Testis (tissue), 3 donors: ENCODE results near the gene N4BP3. TPM values are rescaled to one million over a fixed set of nuclear protein-coding genes. Genes with fewer than 3 reads are reported as not detected.
"Not testable (repeated sequence)": the region's sequence is repeated elsewhere in the genome, so short reads cannot be mapped to it uniquely, and the experiment has no call there.

Experiments used
- DNase-seq: peaks from one replicate; pipeline ENCODE4 v3.0.0-alpha.2; 2019
- H3K27ac ChIP-seq, 2 donors: fragments of 200-600 bp; sonication (generic); one replicate each; pipeline ENCODE4 v1.5.1; 2019
- H3K27me3 ChIP-seq: fragments of 200-600 bp; sonication (generic); one replicate; pipeline ENCODE4 v1.5.1; 2019
- H3K36me3 ChIP-seq: fragments of 200-600 bp; sonication (generic); one replicate; pipeline ENCODE4 v1.5.1; 2017; ENCODE audit warnings: low read depth; ENCODE audit errors: missing control alignments
- H3K4me1 ChIP-seq: fragments of 200-600 bp; sonication (generic); one replicate; pipeline ENCODE4 v1.5.1; 2019
- H3K4me3 ChIP-seq, 2 donors: fragments of 200-600 bp; sonication (generic); one replicate each; pipeline ENCODE4 v1.5.1; 2017 to 2019
- H3K9me3 ChIP-seq: fragments of 200-600 bp; sonication (generic); one replicate; pipeline ENCODE4 v1.5.1; 2017
- CTCF ChIP-seq, 3 experiments: fragments of 450-650 bp in 2 of 3; fragments of 200-600 bp in 1 of 3; sonication (generic) in 1 of 3; IDR thresholded peaks; one replicate each; pipeline ENCODE4 v1.5.1; 2016 to 2019; ENCODE audit warnings: antibody characterized with exemption in 3 of 3, mild to moderate bottlenecking in 2 of 3, moderate library complexity in 1 of 3
- POLR2A ChIP-seq: fragments of 450-650 bp; IDR thresholded peaks from one replicate; pipeline ENCODE4 v1.6.1; 2017; ENCODE audit warnings: antibody characterized with exemption, mild to moderate bottlenecking, moderate library complexity
- WGBS, 2 donors: methylation state at CpG; one replicate each; pipeline ENCODE4 v1.1.5; 2018; 5-methylcytosine and 5-hydroxymethylcytosine counted together
- intact Hi-C: fragments of 100-400 bp; cut with DNase I; formaldehyde crosslinking; loops from one replicate; pipeline ENCODE4 v1.15.1; 2023; ENCODE audit warnings: low total_unique reads
- polyA plus RNA-seq: library from polyadenylated mRNA; stranded (reverse); fragments of 350-450 nt; fragmentation: Illumina TruSeq; extraction: RNeasy Lipid Tissue Mini Kit (QIAGEN cat#74804); gene quantifications from one replicate; pipeline ENCODE4 v1.2.3, GENCODE V29; 2014; ENCODE audit warnings: low read depth, low replicate concordance; ENCODE audit not compliant: insufficient read depth
- total RNA-seq, 2 donors: library from RNA; depleted of rRNA; stranded (reverse); fragments of >200 nt; gene quantifications; one replicate each; pipeline ENCODE4 v1.2.3, GENCODE V29; 2016

N4BP3 gene
- total and polyA plus RNA-seq, 3 donors from 2014 or later: 1.4 to 3.6 (median 3.2) TPM

DNA sequence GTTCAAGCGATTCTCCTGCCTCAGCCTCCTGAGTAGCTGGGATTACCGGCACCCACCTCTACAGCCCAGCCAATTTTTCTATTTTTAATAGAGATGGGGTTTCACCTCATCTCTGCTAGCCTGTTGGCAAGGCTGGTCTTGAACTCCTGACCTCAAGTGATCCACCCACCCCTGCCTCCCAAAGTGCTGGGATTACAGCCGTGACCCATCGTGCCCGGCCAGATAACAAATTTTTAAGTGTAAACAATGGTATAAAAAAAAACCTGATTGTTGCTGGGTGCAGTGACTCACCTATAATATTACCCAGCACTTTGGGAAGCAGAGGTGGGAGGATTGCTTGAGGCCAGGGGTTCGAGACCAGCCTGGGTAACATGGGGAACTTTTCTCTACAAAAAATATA is 28.0 kb upstream of the N4BP3 start:
- Histone ChIP-seq H3K4me3 (no peak overlapping the region), H3K36me3 (no peaks in the 10 kb centered on the region), H3K9me3 (no peaks in the 10 kb centered on the region), H3K4me1 (no peaks in the 10 kb centered on the region), H3K27ac (no peak overlapping the region), H3K27me3 (no peaks in the 10 kb centered on the region)
- intact Hi-C loops: no loop called here
- 70 to 76% methylated on average over 6 of the region's 6 CpGs for WGBS, 2 donors
- DNase-seq: no peak
- TF ChIP-seq POLR2A (no peak), CTCF (IDR thresholded peaks at IDR 0.05) (no peak)

DNA sequence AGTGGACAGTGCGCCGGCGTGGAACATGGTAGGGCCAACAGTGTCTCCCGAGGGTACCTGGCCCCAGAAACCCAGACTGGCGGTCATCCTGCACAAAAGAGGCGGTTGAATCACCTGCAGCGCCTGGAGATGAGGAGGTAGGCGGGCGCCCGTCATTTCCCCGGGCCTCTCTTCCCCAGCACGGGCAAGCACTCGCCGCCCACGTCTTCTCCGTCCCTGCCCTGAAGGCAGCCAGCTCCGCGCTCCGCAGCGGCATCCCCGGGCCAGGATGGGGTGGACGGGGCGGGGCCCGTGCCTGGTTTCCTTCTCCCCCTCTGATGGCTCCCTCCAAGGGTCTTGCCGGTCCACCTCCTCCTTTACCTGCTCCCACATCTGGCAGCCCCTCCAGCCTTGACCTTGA is 27.1 kb upstream of the N4BP3 start:
- H3K9me3 ChIP-seq: no peaks in the 10 kb centered on the region
- H3K27me3 ChIP-seq: no peaks in the 10 kb centered on the region
- peak; percentile 25 for DNase-seq
- 31 to 33% methylated on average over 22 to 25 of the region's 25 CpGs for WGBS, 2 donors
- peak overlapping the region in 1 of 2 donors; percentile 3 for H3K4me3 ChIP-seq
- intact Hi-C loops: no loop called here
- H3K27ac ChIP-seq: no peak overlapping the region
- H3K4me1 ChIP-seq: no peaks in the 10 kb centered on the region
- H3K36me3 ChIP-seq: no peaks in the 10 kb centered on the region
- no peak for TF ChIP-seq CTCF (IDR thresholded peaks at IDR 0.05)
- no peak for TF ChIP-seq POLR2A

GRCh38 chr5:178087199-178087598 is 26.1 kb upstream of the N4BP3 start:
- intact Hi-C loops, H3K27me3 ChIP-seq, H3K9me3 ChIP-seq, DNase-seq, H3K36me3 ChIP-seq, H3K4me1 ChIP-seq, H3K4me3 ChIP-seq, H3K27ac ChIP-seq: not testable (repeated sequence)
- 75 to 84% methylated on average over 5 of the region's 5 CpGs for WGBS, 2 donors

DNA sequence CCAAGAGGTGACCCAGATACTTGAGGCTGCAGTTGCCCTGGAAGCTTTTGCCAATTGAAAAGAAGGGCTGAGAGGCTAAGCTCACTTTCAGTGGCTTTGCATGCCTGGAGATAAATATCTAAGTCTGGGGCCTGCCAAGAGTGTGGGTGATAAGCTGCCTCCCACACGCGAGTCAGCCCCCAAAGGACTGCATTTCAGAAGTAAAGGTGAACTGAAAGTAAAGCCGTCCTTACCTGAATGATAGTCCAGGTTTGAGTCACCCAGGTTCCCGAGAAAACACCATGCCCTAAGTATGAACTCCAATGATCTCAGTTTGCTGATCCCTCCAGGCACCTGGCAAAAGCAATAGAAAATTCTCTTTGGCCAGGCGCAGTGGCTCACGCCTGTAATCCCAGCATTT is 22.5 kb upstream of the N4BP3 start:
- no peak for DNase-seq
- no peaks in the 10 kb centered on the region for H3K9me3 ChIP-seq
- 91 to 96% methylated on average over 6 of the region's 6 CpGs for WGBS, 2 donors
- no peaks in the 10 kb centered on the region for H3K27me3 ChIP-seq
- no peak overlapping the region for H3K4me3 ChIP-seq
- H3K4me1 ChIP-seq: no peaks in the 10 kb centered on the region
- intact Hi-C loops: no loop called here
- H3K36me3 ChIP-seq: no peaks in the 10 kb centered on the region
- no peak for TF ChIP-seq POLR2A
- H3K27ac ChIP-seq: no peak overlapping the region

GRCh38 chr5:178093134-178093533 is 20.2 kb upstream of the N4BP3 start:
- WGBS, 2 donors: 83 to 95% methylated on average over 2 of the region's 2 CpGs
- Histone ChIP-seq H3K4me1 (no peaks in the 10 kb centered on the region), H3K4me3 (no peak overlapping the region), H3K27me3 (no peaks in the 10 kb centered on the region), H3K36me3 (no peaks in the 10 kb centered on the region), H3K9me3 (no peaks in the 10 kb centered on the region), H3K27ac (no peak overlapping the region)
- no peak for DNase-seq
- TF ChIP-seq CTCF (IDR thresholded peaks at IDR 0.05): no peak
- TF ChIP-seq POLR2A: no peak
- intact Hi-C loops: no loop called here

DNA sequence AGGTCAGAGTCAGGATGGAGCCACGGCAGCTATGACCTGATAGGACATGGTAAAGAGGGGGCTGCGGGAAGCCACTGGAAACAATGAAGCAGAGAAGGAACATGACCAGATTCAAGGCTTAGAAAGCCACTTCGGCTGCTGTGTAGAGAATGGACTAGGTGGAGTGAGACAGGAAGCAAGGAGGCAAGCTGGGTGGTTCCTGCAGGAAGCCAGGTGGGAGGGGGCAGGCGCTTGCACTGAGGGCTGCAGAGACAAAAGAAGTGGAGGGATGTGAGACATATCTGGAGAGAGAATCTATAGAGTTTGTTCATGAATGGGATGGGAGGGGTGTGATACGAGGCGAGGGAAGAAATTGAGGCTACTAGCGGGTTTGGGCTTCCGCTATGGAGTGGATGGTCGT is 19.0 kb upstream of the N4BP3 start:
- no peak for TF ChIP-seq CTCF (IDR thresholded peaks at IDR 0.05)
- TF ChIP-seq POLR2A: no peak
- DNase-seq: no peak
- H3K4me1 ChIP-seq: no peaks in the 10 kb centered on the region
- no peaks in the 10 kb centered on the region for H3K27me3 ChIP-seq
- no peak overlapping the region for H3K27ac ChIP-seq
- intact Hi-C loops: no loop called here
- H3K9me3 ChIP-seq: no peaks in the 10 kb centered on the region
- 87 to 91% methylated on average over 9 of the region's 9 CpGs for WGBS, 2 donors
- H3K36me3 ChIP-seq: no peaks in the 10 kb centered on the region
- H3K4me3 ChIP-seq: no peak overlapping the region
